Activated CD8-positive, alpha-beta memory T cell treated with anti-CD3 and anti-CD28 coated beads, Interleukin-2, amount 50 U/mL, for 4 hours (primary cell): ENCODE results near the gene SCP2.

Experiments
- DNase-seq: peaks from one replicate; pipeline ENCODE4 v3.0.0-alpha.2; 2020

SCP2 gene, protein sequence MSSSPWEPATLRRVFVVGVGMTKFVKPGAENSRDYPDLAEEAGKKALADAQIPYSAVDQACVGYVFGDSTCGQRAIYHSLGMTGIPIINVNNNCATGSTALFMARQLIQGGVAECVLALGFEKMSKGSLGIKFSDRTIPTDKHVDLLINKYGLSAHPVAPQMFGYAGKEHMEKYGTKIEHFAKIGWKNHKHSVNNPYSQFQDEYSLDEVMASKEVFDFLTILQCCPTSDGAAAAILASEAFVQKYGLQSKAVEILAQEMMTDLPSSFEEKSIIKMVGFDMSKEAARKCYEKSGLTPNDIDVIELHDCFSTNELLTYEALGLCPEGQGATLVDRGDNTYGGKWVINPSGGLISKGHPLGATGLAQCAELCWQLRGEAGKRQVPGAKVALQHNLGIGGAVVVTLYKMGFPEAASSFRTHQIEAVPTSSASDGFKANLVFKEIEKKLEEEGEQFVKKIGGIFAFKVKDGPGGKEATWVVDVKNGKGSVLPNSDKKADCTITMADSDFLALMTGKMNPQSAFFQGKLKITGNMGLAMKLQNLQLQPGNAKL

DNA sequence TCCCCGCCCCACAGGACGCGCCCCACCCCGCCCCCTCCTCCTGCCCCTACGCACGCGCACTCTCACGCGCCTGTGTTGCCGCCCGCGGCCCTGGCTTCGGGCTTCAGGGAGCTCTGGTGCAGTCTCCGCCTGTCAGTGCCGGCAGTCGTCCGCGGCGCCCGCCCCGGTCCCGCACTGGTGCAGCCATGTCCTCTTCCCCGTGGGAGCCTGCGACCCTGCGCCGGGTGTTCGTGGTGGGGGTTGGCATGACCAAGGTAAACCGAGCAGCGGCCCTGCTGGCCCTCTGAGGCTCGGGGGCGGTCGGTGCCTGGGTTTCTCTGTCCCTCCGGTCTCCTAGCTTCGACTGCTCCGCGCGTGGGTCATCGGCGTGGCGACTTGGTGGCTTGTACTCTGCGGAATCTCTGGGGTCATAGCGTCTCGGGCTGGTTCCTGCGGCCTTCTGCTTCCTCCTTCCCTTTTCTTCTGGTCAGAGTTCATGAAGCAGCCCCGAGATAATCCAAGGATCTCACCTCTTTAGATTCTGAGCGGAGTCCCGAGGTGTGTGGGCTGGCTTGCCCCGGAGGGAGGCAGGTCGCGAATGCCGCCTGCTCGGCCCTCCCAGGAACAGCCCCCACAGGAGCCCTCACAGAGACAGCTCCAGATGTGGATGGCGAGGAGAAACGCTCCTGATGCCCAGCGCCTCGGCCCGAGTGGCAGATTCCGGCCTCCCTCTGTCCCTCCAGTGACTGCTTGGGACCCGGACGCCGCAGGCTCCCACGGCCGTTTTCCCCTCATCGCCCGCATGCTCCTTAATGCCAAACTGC is at the start of gene SCP2:
Gene SCP2, plus strand, starts transcription at position 65 of the 803 bp plus-strand sequence. Its CDS starts 121 bp downstream, at position 186.
- DNase-seq: peak; percentile 81

- no peak for DNase-seq
Observed at GRCh38 chr1:52877554-52877953, 49.5 kb upstream of the SCP2 start.

DNA sequence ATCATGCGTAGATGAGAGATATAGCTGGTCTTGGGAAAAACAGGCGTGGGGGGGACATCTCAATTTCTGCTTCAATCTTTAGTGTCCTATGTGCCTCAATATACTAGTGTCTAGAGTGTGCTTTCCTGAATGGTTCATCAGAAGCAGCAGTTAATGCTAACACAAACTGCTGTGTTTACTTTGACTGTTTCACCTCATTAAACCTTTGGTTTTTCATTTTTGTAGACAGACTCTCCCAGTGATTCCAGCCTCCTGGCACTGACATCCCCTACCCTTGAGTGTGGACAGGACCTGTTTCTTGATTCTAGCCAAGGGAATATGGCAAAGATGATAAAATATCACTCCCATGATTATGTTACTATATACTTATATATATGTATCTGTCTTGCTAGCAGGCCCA is 46.9 kb upstream of the SCP2 start:
- no peak for DNase-seq

DNA sequence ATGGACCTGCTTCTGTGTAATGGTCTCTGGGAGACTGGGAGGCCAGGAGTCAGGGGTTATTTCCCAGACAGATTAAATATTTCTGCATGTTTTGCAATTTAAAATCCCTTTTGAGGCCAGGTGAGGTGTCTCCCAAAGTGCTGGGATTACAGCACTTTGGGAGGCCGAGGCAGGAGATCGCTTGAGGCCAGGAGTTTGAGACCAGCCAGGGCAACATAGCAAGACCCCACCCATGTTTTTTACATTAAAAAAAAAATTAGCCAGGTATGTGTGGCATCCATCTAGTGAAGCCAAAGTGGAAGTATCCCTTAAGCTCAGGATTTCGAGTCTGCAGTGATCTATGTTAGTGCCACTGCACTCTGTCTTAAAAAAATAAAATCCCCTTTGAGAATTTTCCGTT is 39.6 kb upstream of the SCP2 start:
- no peak for DNase-seq

- DNase-seq: no peak
Observed at GRCh38 chr1:52892424-52893215, 34.5 kb upstream of the SCP2 start.

DNA sequence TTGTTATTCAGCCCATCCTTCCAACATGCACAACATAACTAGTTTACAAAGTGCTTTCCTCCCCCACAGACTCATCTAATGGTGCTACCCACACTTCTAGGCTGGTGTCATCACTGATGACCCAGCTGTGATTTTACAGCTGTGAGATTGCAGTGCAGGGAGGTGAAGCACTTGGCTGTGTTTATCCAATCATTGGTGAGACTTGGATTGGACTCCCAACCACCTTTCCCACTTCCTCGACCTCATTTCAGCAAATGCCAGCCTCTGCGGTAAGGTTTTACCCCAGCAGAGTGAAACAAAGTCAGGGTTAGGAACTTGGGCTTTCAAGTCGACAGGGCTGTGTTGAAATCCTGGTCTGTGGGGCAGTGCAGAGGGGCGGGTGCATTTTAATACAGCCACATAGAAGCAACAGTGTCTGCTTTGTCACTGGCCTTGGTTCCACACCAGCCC is 27.6 kb upstream of the SCP2 start:
- no peak for DNase-seq

GRCh38 chr1:52900402-52900801 is 26.7 kb upstream of the SCP2 start:
- no peak for DNase-seq

DNA sequence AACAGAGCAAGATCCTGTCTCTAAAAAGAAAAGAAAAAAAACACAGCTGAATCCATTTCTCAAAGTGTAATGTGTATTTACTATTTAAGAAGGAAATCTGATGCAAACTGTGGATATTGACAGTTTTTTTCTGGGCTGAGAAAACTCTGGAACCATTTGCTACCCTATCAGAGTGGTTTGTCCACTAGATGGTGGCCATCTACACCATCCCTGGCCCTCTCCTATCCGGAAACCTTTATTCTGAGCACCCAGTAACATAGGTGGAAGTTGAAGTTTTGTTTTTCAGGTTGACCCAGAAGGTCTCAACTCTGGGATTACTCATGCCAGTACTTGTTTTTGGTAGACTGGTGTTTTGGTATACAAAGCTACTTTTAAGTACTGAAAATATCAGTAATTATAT is 25.7 kb upstream of the SCP2 start:
- DNase-seq: no peak

GRCh38 chr1:52904208-52904926 is 22.7 kb upstream of the SCP2 start:
- DNase-seq: no peak

GRCh38 chr1:52904927-52905698 is 22.0 kb upstream of the SCP2 start:
- peak; percentile 33 for DNase-seq

GRCh38 chr1:52906135-52906603 is 20.9 kb upstream of the SCP2 start:
- no peak for DNase-seq

GRCh38 chr1:52907068-52907811 is 19.8 kb upstream of the SCP2 start:
- DNase-seq: no peak

- no peak for DNase-seq
Observed at GRCh38 chr1:52907812-52908153, 19.3 kb upstream of the SCP2 start.

- no peak for DNase-seq
Observed at GRCh38 chr1:52911541-52911940, 15.5 kb upstream of the SCP2 start.

- DNase-seq: no peak
Observed at GRCh38 chr1:52913014-52913413, 14.1 kb upstream of the SCP2 start.

GRCh38 chr1:52913537-52913936 is 13.5 kb upstream of the SCP2 start:
- no peak for DNase-seq

DNA sequence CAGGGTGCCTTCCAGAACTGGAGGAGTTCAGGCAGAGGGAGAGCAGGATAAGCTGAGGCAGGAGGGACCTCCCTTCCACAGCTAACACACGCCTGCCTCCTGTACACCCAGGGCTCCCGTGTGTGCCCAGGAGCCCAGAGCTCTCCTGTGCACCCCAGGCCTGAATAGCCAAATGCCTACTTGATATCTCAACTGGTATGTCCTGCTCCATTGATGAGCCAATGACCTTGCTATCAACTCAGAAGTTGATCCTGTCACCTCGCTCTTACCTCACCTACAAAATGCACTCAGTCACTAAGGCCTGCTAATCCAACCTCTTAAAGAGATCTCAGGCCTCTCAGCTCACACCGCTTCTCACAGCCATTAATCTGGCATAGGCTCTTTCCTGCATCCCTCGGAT is 12.6 kb upstream of the SCP2 start:
- no peak for DNase-seq

DNA sequence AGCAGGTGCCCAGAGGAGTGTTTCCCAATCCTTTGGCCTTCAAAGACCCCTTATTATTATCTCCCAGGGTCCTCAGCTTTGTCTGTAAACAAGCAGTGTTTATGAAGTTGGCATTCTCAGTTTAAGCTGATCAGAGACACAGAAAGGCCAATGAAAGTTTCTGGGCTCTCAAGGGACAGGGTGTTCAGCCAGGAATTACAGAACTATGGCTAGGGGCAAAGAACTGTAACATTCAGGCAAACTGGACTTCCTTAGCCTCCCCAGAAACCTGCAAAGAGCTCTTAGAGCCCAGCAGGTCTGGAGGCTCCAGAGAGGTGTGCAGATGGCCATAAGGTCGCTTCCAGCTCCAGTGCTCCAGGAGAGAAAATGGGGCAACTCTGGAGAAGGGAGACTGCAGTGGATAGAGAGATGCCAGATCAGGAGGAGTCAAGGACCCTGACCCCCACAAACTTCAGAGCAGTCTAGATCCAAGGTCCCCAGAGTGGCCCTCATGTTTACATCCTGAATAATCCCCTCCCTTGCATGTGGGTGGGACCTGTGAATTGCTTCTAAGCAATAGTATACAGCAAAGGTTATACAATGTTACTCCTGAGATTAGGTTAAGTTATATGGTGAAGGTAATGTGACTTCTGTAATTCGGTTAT is 11.7 kb upstream of the SCP2 start:
- DNase-seq: no peak

DNA sequence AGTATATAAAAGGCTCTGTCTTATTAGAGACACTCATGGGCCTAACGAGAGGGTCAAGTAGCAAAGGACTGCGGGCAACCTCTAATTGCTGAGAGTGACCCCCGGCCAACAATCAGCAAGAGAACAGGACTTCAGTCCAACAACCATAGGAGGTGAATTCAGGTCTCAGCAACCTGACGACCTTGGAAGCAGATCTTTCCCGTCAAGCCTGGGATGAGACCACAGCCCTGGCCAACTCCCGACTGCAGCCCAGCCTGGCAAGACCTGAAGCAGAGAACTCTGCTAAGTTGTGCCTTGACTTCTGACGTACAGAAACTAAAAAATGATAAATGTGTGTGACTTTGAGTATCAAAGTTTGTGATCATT is 11.2 kb upstream of the SCP2 start:
- no peak for DNase-seq
